DND-41 (cell line): ENCODE measurements around the gene NOL3.

ENCODE experiments used
- ATAC-seq: fragments of 200-7000 bp; cut with Tn5 transposase; 3 replicates; pipeline ENCODE4 v1.9.1; 2021; ENCODE audit warnings: low read depth; ENCODE audit not compliant: insufficient read depth
- DNase-seq: peaks from one replicate; pipeline ENCODE4 v3.0.0-alpha.2; 2020
- H2AFZ ChIP-seq: 2 replicates; pipeline ENCODE4 v1.6.0; 2012; ENCODE audit warnings: low read depth, low read length
- H3K27ac ChIP-seq: 2 replicates; pipeline ENCODE4 v1.5.1; 2012; ENCODE audit warnings: low read length, inconsistent platforms
- H3K27me3 ChIP-seq: fragments of 200-600 bp; sonication (generic); 2 replicates; pipeline ENCODE4 v1.6.0; 2012; ENCODE audit warnings: low read length, mild to moderate bottlenecking, inconsistent platforms; ENCODE audit not compliant: insufficient read depth, poor library complexity
- H3K36me3 ChIP-seq: 2 replicates; pipeline ENCODE4 v1.5.1; 2012; ENCODE audit warnings: low read length, inconsistent platforms; ENCODE audit not compliant: insufficient read depth
- H3K4me1 ChIP-seq: 2 replicates; pipeline ENCODE4 v1.5.1; 2012; ENCODE audit warnings: mild to moderate bottlenecking, low read length; ENCODE audit not compliant: insufficient read depth
- H3K4me2 ChIP-seq: 2 replicates; pipeline ENCODE4 v1.6.0; 2012; ENCODE audit warnings: mild to moderate bottlenecking, moderate library complexity, low read length, inconsistent platforms; ENCODE audit not compliant: insufficient read depth
- H3K4me3 ChIP-seq, 2 experiments: fragments of 200-600 bp in 1 of 2; shearing (Covaris generic) in 1 of 2; 2 replicates each; pipeline ENCODE4 v1.5.1; 2012 to 2016; ENCODE audit warnings: inconsistent platforms in 2 of 2, low read length in 2 of 2, mild to moderate bottlenecking in 2 of 2, low read depth in 1 of 2, moderate library complexity in 1 of 2
- H3K79me2 ChIP-seq: 2 replicates; pipeline ENCODE4 v1.6.0; 2012; ENCODE audit warnings: low read length, inconsistent platforms; ENCODE audit not compliant: insufficient read depth
- H3K9ac ChIP-seq: 2 replicates; pipeline ENCODE4 v1.6.0; 2012; ENCODE audit warnings: low read depth, mild to moderate bottlenecking, inconsistent platforms, low read length, moderate library complexity
- H3K9me3 ChIP-seq: 2 replicates; pipeline ENCODE4 v1.5.1; 2012; ENCODE audit warnings: low read length, moderate library complexity, mild to moderate bottlenecking, inconsistent platforms; ENCODE audit not compliant: insufficient read depth, severe bottlenecking
- H4K20me1 ChIP-seq: 2 replicates; pipeline ENCODE4 v1.6.0; 2012; ENCODE audit warnings: low read length; ENCODE audit not compliant: insufficient read depth
- CTCF ChIP-seq: IDR thresholded peaks from 2 replicates; pipeline ENCODE4 v1.5.1; 2012; ENCODE audit warnings: borderline replicate concordance, low read length, moderate library complexity, mild to moderate bottlenecking; ENCODE audit not compliant: poor library complexity, severe bottlenecking; ENCODE audit errors: extremely low read depth
- EZH2 ChIP-seq: IDR thresholded peaks from 3 replicates; pipeline ENCODE4 v1.6.1; 2012; ENCODE audit warnings: borderline replicate concordance, low read depth, mild to moderate bottlenecking, moderate library complexity, low read length, inconsistent platforms; ENCODE audit not compliant: severe bottlenecking

The NOL3 gene

GRCh38 chr16:67199011-67199807 lies 28.9 kb downstream of the NOL3 start, which contains the start of gene ELMO3:
TSS of gene ELMO3 (plus strand) at chr16:67199131. CDS start at chr16:67199327, 196 bp downstream.
- TF ChIP-seq EZH2 (no peak), CTCF (no peak)
- no peaks in the 10 kb centered on the region for H3K27me3 ChIP-seq
- no peak within 1 kb of the TSS for H3K9ac ChIP-seq
- H3K9me3 ChIP-seq, result no peaks in the 10 kb centered on the region
- H2AFZ ChIP-seq, result no peak within 1 kb of the TSS
- no peak for ATAC-seq
- H3K36me3 ChIP-seq, result peaks cover 93% of the 10 kb centered on the region
- no peak within 1 kb of the TSS for H3K4me3 ChIP-seq
- no peak for DNase-seq
- H3K79me2 ChIP-seq, result peaks cover 10% of the 10 kb centered on the region
- peaks cover 6% of the 10 kb centered on the region for H3K4me1 ChIP-seq
- peaks cover 37% of the 10 kb centered on the region for H4K20me1 ChIP-seq
- no peak within 1 kb of the TSS for H3K4me2 ChIP-seq
- no peak within 1 kb of the TSS for H3K27ac ChIP-seq

GRCh38 chr16:67199808-67200198 lies 29.5 kb downstream of the NOL3 start:
- Histone ChIP-seq H3K4me1 (no peaks in the 10 kb centered on the region; the same call in none of the 2 replicates), H3K27me3 (no peaks in the 10 kb centered on the region), H2AFZ (no peak overlapping the region), H3K4me2 (no peak overlapping the region), H3K27ac (no peak overlapping the region), H3K9me3 (no peaks in the 10 kb centered on the region), H3K9ac (no peak overlapping the region), H3K36me3 (peaks cover 89% of the 10 kb centered on the region), H3K79me2 (peaks cover 4% of the 10 kb centered on the region), H4K20me1 (peaks cover 31% of the 10 kb centered on the region), H3K4me3 (no peak overlapping the region)
- ATAC-seq (no peak), DNase-seq (no peak)
- TF ChIP-seq CTCF, result no peak
- TF ChIP-seq EZH2, result no peak

- Histone ChIP-seq H3K4me2 (no peak overlapping the region), H2AFZ (no peak overlapping the region), H3K4me1 (no peaks in the 10 kb centered on the region; the same call in 1 of the 2 replicates), H3K36me3 (peaks cover 82% of the 10 kb centered on the region), H3K9me3 (no peaks in the 10 kb centered on the region), H3K9ac (no peak overlapping the region), H3K27me3 (no peaks in the 10 kb centered on the region), H3K27ac (no peak overlapping the region), H4K20me1 (peaks cover 31% of the 10 kb centered on the region), H3K79me2 (peaks cover 1% of the 10 kb centered on the region), H3K4me3 (no peak overlapping the region)
- no peak for TF ChIP-seq CTCF
- no peak for TF ChIP-seq EZH2
- ATAC-seq (no peak), DNase-seq (no peak)
Observed at GRCh38 chr16:67200491-67200890, 30.2 kb downstream of the NOL3 start.
